Stimulated activated naive B cell treated with anti-CD40 and anti-IgM and Interleukin-4, amounts not matched to agents 10 μg/mL and 1 μg/mL and 100 μg/mL, for 72 hours (primary cell): Measurements from ENCODE around the gene POLR3GL.

Source experiments
- ATAC-seq, 2 donors: fragments of 150-1000 bp; cut with Tn5 transposase; replicated peaks; 2 replicates each; pipeline ENCODE4 v1.10.0; 2021; ENCODE audit warnings: moderate library complexity in 1 of 2
- DNase-seq: peaks from one replicate; pipeline ENCODE4 v3.0.0; 2021
- H3K27ac Mint-ChIP-seq: one replicate; pipeline ENCODE4 v1.8.0; 2022; ENCODE audit warnings: mild to moderate bottlenecking, mixed read lengths
- H3K27me3 Mint-ChIP-seq, 2 donors: one replicate each; pipeline ENCODE4 v1.8.0; 2022; ENCODE audit warnings: mixed read lengths in 2 of 2
- H3K36me3 Mint-ChIP-seq, 2 donors: one replicate each; pipeline ENCODE4 v1.8.0; 2022; ENCODE audit warnings: mixed read lengths in 2 of 2, mild to moderate bottlenecking in 1 of 2
- H3K4me1 Mint-ChIP-seq, 2 donors: one replicate each; pipeline ENCODE4 v1.8.0; 2022; ENCODE audit warnings: mixed read lengths in 2 of 2, mild to moderate bottlenecking in 1 of 2
- H3K4me3 Mint-ChIP-seq, 2 donors: one replicate each; pipeline ENCODE4 v1.8.0; 2022; ENCODE audit warnings: mild to moderate bottlenecking in 2 of 2, mixed read lengths in 2 of 2, moderate library complexity in 1 of 2
- H3K9me3 Mint-ChIP-seq, 2 donors: one replicate each; pipeline ENCODE4 v1.8.0; 2022; ENCODE audit warnings: mixed read lengths in 2 of 2, mild to moderate bottlenecking in 1 of 2

POLR3GL gene

DNA sequence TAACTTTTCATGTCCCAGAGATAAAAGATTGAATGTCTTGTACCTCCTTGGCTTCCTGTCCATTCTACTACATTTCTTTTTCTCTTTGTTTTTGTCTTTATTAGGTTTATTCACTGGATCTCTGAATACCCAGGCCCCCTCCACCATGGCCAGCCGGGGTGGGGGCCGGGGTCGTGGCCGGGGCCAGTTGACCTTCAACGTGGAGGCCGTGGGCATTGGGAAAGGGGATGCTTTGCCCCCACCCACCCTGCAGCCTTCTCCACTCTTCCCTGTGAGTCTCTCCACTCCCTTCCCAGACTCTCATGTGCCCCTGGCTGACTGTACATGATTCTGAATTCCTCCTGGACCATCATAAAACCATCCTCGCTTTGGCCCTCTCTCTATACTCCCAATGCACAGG is 10.2 kb downstream of the POLR3GL start:
- Mint-ChIP-seq H3K27me3 (no peaks in the 10 kb centered on the region), H3K36me3 (peaks cover 6 to 11% of the 10 kb centered on the region in 2 donors), H3K4me1 (peaks cover 10 to 17% of the 10 kb centered on the region in 2 donors), H3K9me3 (no peaks in the 10 kb centered on the region), H3K27ac (no peak overlapping the region), H3K4me3 (no peak overlapping the region)
- no peak for DNase-seq
- ATAC-seq: no peak

- DNase-seq (no peak), ATAC-seq (no peak)
- Mint-ChIP-seq H3K36me3 (peaks cover 6 to 11% of the 10 kb centered on the region in 2 donors), H3K27me3 (no peaks in the 10 kb centered on the region), H3K27ac (peak overlapping the region; percentile 21), H3K4me1 (peaks cover 10 to 17% of the 10 kb centered on the region in 2 donors), H3K4me3 (no peak overlapping the region), H3K9me3 (no peaks in the 10 kb centered on the region)
Measured at GRCh38 chr1:145975216-145975615, 10.7 kb downstream of the POLR3GL start.

- Mint-ChIP-seq H3K4me1 (peaks cover 10 to 23% of the 10 kb centered on the region in 2 donors), H3K27me3 (no peaks in the 10 kb centered on the region), H3K9me3 (no peaks in the 10 kb centered on the region), H3K27ac (no peak overlapping the region), H3K4me3 (peak overlapping the region in 1 of 2 donors; percentile 48), H3K36me3 (peaks cover 6 to 8% of the 10 kb centered on the region in 2 donors)
- DNase-seq (no peak), ATAC-seq (no peak)
Measured at GRCh38 chr1:145977016-145977415, 12.5 kb downstream of the POLR3GL start.

DNA sequence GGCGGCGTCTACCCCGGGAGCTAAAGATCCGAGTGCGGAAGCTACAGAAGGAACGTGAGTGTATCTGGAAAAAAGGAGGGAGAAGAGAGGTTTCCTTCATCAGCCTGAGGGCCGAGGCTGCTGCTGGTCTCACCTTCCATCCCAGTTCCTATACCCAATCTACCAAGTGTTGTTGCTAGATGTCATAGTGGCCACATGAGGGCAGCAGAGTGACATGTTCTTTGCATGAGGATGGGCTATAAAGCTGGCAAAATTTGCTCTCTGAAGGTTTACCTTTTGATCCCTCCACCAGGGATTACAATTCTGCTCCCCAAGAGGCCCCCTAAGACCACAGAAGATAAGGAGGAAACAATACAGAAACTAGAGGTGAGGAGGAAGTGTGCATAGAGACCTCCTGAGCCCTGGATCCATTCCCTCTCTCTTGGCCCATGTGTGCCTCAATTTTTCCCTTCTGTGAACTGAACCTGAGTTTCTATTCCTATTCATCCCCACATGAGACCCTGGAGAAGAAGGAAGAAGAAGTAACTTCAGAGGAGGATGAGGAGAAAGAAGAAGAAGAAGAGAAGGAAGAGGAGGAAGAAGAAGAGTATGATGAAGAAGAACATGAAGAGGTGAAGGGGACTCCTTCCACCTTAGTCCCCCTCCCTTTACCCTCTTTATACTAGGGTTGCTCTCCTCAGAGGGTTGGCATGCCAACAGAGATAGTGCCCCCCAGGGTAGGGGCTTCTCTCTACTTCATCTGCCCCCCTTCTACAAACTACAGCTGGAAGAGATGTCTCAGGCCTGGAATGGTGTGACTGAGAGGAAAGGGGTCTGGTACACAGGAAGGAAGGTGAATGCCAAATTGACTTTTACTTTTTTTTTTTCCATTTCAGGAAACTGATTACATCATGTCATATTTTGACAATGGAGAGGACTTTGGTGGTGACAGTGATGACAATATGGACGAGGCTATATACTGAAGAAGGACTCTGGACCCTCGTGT is 13.3 kb downstream of the POLR3GL start:
- Mint-ChIP-seq H3K9me3 (no peaks in the 10 kb centered on the region), H3K36me3 (peaks cover 6 to 8% of the 10 kb centered on the region in 2 donors), H3K27me3 (no peaks in the 10 kb centered on the region), H3K4me3 (peak overlapping the region; percentile 48 to 66), H3K4me1 (peaks cover 10 to 30% of the 10 kb centered on the region in 2 donors), H3K27ac (no peak overlapping the region)
- ATAC-seq (peak; percentile 21 to 38), DNase-seq (no peak)

GRCh38 chr1:145978471-145978853 is 14.0 kb downstream of the POLR3GL start:
- Mint-ChIP-seq H3K27ac (no peak overlapping the region), H3K4me1 (peaks cover 10 to 37% of the 10 kb centered on the region in 2 donors), H3K9me3 (no peaks in the 10 kb centered on the region), H3K36me3 (peaks cover 3 to 8% of the 10 kb centered on the region in 2 donors), H3K4me3 (no peak overlapping the region), H3K27me3 (no peaks in the 10 kb centered on the region)
- ATAC-seq (peak; percentile 25 to 32), DNase-seq (no peak)

GRCh38 chr1:145978854-145979745 is 14.6 kb downstream of the POLR3GL start:
- Mint-ChIP-seq H3K4me1 (peaks cover 10 to 38% of the 10 kb centered on the region in 2 donors), H3K27ac (no peak overlapping the region), H3K4me3 (no peak overlapping the region), H3K9me3 (no peaks in the 10 kb centered on the region), H3K27me3 (no peaks in the 10 kb centered on the region), H3K36me3 (peaks cover 3 to 8% of the 10 kb centered on the region in 2 donors)
- DNase-seq (peak; percentile 92), ATAC-seq (peak; percentile 87)

DNA sequence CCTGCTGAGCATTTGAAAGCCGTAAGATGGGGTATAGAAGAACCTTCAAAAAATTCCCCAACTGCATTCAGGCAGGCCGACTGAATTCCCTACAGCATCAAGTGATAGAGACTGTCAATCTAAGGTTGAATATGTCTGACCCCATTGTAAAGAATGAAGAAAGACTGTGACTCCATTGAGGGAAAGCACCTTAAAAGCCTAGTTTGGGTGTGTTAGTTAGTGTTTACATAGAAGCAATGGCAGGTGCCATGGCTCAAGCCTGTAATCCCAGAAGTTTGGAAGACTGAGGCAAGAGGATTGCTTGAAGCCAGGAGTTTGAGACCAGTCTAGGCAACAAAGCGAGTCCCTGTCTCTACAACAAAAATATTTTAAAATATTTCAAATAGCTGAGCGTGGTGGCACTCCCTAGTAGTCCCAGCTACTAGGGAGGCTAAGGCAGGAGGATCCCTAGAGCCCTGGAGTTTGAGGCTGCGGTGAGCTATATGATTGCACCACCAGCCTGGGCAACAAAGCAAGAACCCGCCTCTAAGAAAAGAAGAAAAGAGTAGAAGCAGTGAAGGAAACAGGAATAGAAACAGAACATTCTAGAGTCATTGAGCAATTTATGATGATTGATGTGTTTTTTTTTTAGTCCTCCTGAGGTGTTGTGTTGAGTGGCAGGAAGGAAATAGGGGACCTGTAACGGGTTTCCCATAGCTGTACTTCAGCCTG is 15.4 kb downstream of the POLR3GL start:
- Mint-ChIP-seq H3K4me3 (no peak overlapping the region), H3K9me3 (no peaks in the 10 kb centered on the region), H3K36me3 (peaks cover 2 to 5% of the 10 kb centered on the region in 2 donors), H3K27me3 (no peaks in the 10 kb centered on the region), H3K4me1 (peaks cover 11 to 44% of the 10 kb centered on the region in 2 donors), H3K27ac (no peak overlapping the region)
- DNase-seq: no peak
- ATAC-seq: peak; percentile 19 to 20

DNA sequence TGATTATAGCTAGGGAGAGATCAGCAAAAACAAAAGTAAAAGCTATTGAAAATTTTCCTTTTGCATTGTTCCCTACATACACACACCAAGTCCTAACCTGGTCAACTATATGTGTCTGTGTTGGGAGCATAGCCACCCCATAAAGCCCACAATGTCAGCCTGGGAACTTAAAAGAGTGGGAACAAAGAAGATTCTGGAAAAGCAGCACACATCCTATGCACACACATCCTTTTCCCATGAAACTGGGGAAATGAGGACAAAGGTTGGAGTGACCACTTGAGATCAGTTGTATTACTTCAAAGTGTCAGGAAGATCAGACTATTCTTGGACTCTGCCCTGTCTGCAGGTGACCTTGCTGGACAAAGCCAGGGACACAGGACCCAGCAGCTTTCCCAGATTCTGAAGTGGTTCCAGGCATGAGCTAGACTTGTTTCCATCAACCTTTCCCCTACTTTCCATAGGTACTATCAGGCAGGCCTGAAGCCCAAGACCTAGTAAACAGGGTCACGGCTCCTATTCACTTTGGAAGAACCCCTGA is 16.0 kb downstream of the POLR3GL start:
- no peak for DNase-seq
- Mint-ChIP-seq H3K4me1 (peaks cover 13 to 49% of the 10 kb centered on the region in 2 donors), H3K4me3 (no peak overlapping the region), H3K27ac (no peak overlapping the region), H3K36me3 (peaks cover 0 to 2% of the 10 kb centered on the region in 2 donors), H3K27me3 (no peaks in the 10 kb centered on the region), H3K9me3 (no peaks in the 10 kb centered on the region)
- no peak for ATAC-seq

DNA sequence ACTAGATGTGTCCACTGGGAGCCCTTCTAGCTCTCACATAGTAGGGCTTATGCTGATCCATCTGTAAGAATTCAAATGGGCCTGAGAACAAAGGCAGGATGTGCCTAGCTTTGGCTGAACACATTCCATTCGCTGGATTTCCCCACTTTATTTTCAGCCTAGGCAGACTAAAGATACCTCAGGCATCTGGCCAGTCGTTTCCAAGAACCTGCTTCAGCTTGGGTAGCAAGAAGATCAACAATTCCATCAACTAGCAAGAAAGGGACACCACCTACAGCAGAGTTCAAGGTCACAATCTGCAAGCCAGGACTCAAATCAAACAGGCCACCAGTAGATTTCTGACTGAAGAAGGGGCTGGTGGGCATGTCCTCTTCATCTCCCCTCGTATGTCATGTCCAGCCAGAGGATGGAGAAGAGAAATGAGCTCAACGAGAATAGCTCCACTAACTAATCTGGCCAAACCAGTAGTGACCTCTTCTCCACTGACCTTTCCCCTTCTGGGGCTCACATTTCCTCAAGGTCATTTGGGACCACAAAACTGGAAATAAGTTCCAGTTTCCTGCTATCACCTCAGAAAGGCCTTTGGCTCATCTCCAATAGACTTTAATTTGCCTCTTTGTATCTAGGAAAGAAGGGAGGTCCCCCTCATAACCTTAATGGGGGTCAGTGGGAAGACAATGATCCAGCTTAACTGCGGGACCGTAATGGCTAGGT is 17.7 kb downstream of the POLR3GL start:
- Mint-ChIP-seq H3K27ac (peak overlapping the region; percentile 89), H3K36me3 (peaks cover 0 to 2% of the 10 kb centered on the region in 2 donors), H3K27me3 (no peaks in the 10 kb centered on the region), H3K4me3 (no peak overlapping the region), H3K9me3 (no peaks in the 10 kb centered on the region), H3K4me1 (peaks cover 22 to 53% of the 10 kb centered on the region in 2 donors)
- DNase-seq: no peak
- ATAC-seq: no peak

DNA sequence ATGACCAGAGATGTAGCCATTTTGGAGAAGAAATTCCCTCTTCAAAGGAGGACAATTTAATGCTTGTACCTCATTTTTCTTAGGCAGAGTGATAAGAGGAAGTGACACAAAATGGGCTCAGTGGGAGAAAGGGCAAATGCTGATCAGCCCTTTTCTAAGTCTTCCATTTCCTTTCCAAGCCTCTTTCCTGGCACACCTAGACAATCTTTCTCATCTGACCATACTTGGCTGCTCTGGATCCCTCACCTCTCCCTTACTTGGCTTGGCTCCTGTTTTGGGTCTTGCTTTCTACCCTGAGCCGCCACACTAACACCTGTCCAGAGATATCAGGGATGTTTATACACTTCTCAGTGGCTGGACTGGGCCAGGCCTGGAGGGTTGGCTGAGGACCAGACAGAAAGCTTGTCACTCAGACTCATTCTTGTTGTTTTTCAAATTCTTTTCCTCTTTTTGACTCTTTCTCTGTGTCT is 18.8 kb downstream of the POLR3GL start:
- no peak for ATAC-seq
- Mint-ChIP-seq H3K36me3 (no peaks in the 10 kb centered on the region), H3K27me3 (no peaks in the 10 kb centered on the region), H3K9me3 (no peaks in the 10 kb centered on the region), H3K4me3 (no peak overlapping the region), H3K4me1 (peaks cover 31 to 48% of the 10 kb centered on the region in 2 donors), H3K27ac (peak overlapping the region; percentile 89)
- no peak for DNase-seq

- no peaks in the 10 kb centered on the region for H3K36me3 Mint-ChIP-seq
- H3K4me1 Mint-ChIP-seq: peaks cover 40 to 51% of the 10 kb centered on the region in 2 donors
- DNase-seq (no peak), ATAC-seq (no peak)
- no peak overlapping the region for H3K4me3 Mint-ChIP-seq
- H3K27ac Mint-ChIP-seq: peak overlapping the region; percentile 39
- no peaks in the 10 kb centered on the region for H3K27me3 Mint-ChIP-seq
- no peaks in the 10 kb centered on the region for H3K9me3 Mint-ChIP-seq
Measured at GRCh38 chr1:145983960-145984830, 19.7 kb downstream of the POLR3GL start.

- H3K4me3 Mint-ChIP-seq: peak overlapping the region; percentile 18 to 64
- ATAC-seq: no peak
- H3K4me1 Mint-ChIP-seq: peaks cover 42 to 51% of the 10 kb centered on the region in 2 donors
- H3K36me3 Mint-ChIP-seq: no peaks in the 10 kb centered on the region
- no peak for DNase-seq
- H3K9me3 Mint-ChIP-seq: no peaks in the 10 kb centered on the region
- peak overlapping the region; percentile 39 for H3K27ac Mint-ChIP-seq
- no peaks in the 10 kb centered on the region for H3K27me3 Mint-ChIP-seq
Measured at GRCh38 chr1:145985129-145985501, 20.6 kb downstream of the POLR3GL start.
